ENCODE results near the gene SPATS2L.
A peak's percentile ranks its signal among the peaks of the same experiment; 100 is the strongest.
"Not testable (repeated sequence)": the region's sequence is repeated elsewhere in the genome, so short reads cannot be mapped to it uniquely, and the experiment has no call there.

The SPATS2L gene

GRCh38 chr2:200320344-200320743 is 13.9 kb downstream of the SPATS2L start:
- DNase-seq (ENCODE audit: low spot score) = no peak

GRCh38 chr2:200320991-200321390 is 14.5 kb downstream of the SPATS2L start:
- no peak for DNase-seq (ENCODE audit: low spot score)

GRCh38 chr2:200321780-200322534 is 15.5 kb downstream of the SPATS2L start:
- DNase-seq (ENCODE audit: low spot score) = no peak

GRCh38 chr2:200322607-200323006 is 16.1 kb downstream of the SPATS2L start:
- DNase-seq (ENCODE audit: low spot score) = no peak

- DNase-seq (ENCODE audit: low spot score) = no peak
These were observed 17.9 kb downstream of the SPATS2L start for GRCh38 chr2:200324362-200324761.

- no peak for DNase-seq (ENCODE audit: low spot score)
These were observed 22.9 kb downstream of the SPATS2L start for GRCh38 chr2:200329384-200329783.

- DNase-seq (ENCODE audit: low spot score) = no peak
These were observed 23.3 kb downstream of the SPATS2L start for GRCh38 chr2:200329798-200330197.

- DNase-seq (ENCODE audit: low spot score) = peak; percentile 35
These were observed 24.0 kb downstream of the SPATS2L start for GRCh38 chr2:200330351-200331060.

GRCh38 chr2:200331061-200331400 is 24.5 kb downstream of the SPATS2L start:
- no peak for DNase-seq (ENCODE audit: low spot score)

- no peak for DNase-seq (ENCODE audit: low spot score)
These were observed 29.2 kb downstream of the SPATS2L start for GRCh38 chr2:200335657-200336056.

- DNase-seq (ENCODE audit: low spot score) = no peak
These were observed 30.6 kb downstream of the SPATS2L start for GRCh38 chr2:200336980-200337615.

- no peak for DNase-seq (ENCODE audit: low spot score)
These were observed 31.1 kb downstream of the SPATS2L start for GRCh38 chr2:200337621-200338020.

- no peak for DNase-seq (ENCODE audit: low spot score)
These were observed 32.2 kb downstream of the SPATS2L start for GRCh38 chr2:200338692-200339091.

- no peak for DNase-seq (ENCODE audit: low spot score)
These were observed 34.2 kb downstream of the SPATS2L start for GRCh38 chr2:200340508-200341224.

- DNase-seq (ENCODE audit: low spot score) = no peak
These were observed 34.9 kb downstream of the SPATS2L start for GRCh38 chr2:200341376-200341775.

GRCh38 chr2:200342235-200342634 is 35.7 kb downstream of the SPATS2L start:
- DNase-seq (ENCODE audit: low spot score) = no peak

GRCh38 chr2:200342654-200343053 is 36.2 kb downstream of the SPATS2L start:
- DNase-seq (ENCODE audit: low spot score) = no peak

GRCh38 chr2:200344202-200344601 is 37.7 kb downstream of the SPATS2L start:
- not testable (repeated sequence) for DNase-seq (ENCODE audit: low spot score)

- DNase-seq (ENCODE audit: low spot score) = no peak
These were observed 39.5 kb downstream of the SPATS2L start for GRCh38 chr2:200345975-200346374.

GRCh38 chr2:200347301-200347700 is 40.8 kb downstream of the SPATS2L start:
- DNase-seq (ENCODE audit: low spot score) = no peak

- no peak for DNase-seq (ENCODE audit: low spot score)
These were observed 42.5 kb downstream of the SPATS2L start for GRCh38 chr2:200348897-200349563.

- no peak for DNase-seq (ENCODE audit: low spot score)
These were observed 43.4 kb downstream of the SPATS2L start for GRCh38 chr2:200349868-200350267.
